Measurements from ENCODE around the gene ADARB1.
A peak's percentile ranks its signal among the peaks of the same experiment; 100 is the strongest.

ADARB1 gene

DNA sequence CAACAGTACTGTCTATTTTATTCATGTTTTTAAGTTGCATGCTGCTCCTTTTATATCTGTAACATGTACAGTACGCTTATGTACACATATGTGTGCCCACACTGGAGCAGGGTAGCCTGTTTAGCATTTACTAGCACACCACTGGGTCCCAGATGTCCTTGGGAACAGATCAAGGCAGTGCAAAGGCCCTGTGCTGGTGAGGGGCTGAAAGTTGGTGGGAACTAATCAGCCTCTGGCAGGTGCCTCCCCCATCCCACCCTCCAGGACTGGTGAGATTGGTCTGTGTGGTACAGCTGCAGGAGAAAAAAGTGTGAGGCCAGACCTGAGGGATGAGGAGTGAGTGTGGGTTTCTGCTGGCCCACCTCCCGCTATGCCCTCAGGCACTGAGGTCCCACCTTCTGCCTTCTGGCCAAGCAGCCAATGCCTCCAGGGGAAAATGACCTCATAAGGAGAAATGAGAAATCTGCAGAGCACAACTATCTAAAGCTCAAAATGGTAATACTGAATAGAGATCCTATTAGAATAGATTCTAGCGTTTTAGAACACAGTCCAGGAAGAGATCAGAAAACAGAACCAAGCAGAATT lies 154.4 kb downstream of the ADARB1 start:
- H3K4me3 ChIP-seq (replicated peaks; ENCODE audit: low read depth, low read length), result no peak overlapping the region
- no peak for DNase-seq (ENCODE audit: extremely low read depth, insufficient read length)
- TF ChIP-seq, protein P1, sequence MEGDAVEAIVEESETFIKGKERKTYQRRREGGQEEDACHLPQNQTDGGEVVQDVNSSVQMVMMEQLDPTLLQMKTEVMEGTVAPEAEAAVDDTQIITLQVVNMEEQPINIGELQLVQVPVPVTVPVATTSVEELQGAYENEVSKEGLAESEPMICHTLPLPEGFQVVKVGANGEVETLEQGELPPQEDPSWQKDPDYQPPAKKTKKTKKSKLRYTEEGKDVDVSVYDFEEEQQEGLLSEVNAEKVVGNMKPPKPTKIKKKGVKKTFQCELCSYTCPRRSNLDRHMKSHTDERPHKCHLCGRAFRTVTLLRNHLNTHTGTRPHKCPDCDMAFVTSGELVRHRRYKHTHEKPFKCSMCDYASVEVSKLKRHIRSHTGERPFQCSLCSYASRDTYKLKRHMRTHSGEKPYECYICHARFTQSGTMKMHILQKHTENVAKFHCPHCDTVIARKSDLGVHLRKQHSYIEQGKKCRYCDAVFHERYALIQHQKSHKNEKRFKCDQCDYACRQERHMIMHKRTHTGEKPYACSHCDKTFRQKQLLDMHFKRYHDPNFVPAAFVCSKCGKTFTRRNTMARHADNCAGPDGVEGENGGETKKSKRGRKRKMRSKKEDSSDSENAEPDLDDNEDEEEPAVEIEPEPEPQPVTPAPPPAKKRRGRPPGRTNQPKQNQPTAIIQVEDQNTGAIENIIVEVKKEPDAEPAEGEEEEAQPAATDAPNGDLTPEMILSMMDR (IDR thresholded peaks at IDR 0.05; ENCODE audit: insufficient read depth, low read length, poor library complexity, severe bottlenecking), result no peak
- H3K27me3 ChIP-seq (replicated peaks; ENCODE audit: control insufficient read depth, insufficient read depth, low read length), result no peaks in the 10 kb centered on the region; the same call in 1 of the 2 replicates
- H3K36me3 ChIP-seq (ENCODE audit: control insufficient read depth, insufficient read depth, low read length), result no peaks in the 10 kb centered on the region

DNA sequence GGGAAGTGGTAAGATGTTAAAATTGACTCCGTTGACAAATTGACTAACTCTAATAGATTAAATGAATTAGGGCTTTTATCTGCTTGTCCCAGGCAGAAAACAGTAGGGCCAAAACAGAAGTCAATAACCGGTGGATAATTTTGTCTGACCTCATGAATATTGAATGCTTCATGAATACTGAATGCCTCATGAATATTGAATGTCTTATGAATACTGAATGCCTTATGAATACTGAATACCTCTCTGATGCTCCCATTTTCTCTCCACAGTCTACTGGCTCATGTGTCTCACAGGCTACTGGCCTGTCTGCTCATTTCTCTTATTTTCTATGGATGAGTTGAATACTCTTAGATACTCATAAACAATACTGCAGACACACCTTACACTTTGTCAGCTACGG lies 157.3 kb downstream of the ADARB1 start:
- no peak overlapping the region for H3K4me3 ChIP-seq (replicated peaks; ENCODE audit: low read depth, low read length)
- TF ChIP-seq, protein P1 (IDR thresholded peaks at IDR 0.05; ENCODE audit: insufficient read depth, low read length, poor library complexity, severe bottlenecking), result no peak
- no peak for DNase-seq (ENCODE audit: extremely low read depth, insufficient read length)
- no peaks in the 10 kb centered on the region for H3K36me3 ChIP-seq (ENCODE audit: control insufficient read depth, insufficient read depth, low read length)
- no peaks in the 10 kb centered on the region for H3K27me3 ChIP-seq (replicated peaks; ENCODE audit: control insufficient read depth, insufficient read depth, low read length)

DNA sequence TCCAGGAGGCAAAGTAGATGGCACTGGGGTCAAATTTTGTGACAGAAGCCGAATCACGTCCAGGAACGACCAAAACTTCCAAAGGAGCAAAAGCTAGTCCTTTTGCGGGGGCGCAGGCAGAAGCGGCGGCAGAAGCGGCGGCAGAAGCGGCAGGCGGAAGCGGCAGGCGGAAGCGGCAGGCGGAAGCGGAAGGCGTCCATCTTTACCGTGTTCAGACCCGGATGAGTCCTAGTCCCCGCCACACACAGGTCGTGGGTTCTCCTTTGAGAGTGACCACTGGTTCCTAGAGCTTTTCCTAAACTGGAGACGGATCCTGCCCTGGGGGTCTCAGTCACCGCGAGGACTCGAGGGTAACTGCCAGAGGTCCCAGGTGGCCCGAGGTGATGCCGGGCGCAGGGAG lies 159.7 kb downstream of the ADARB1 start:
- DNase-seq (ENCODE audit: extremely low read depth, insufficient read length), result no peak
- Histone ChIP-seq H3K27me3 (replicated peaks; ENCODE audit: control insufficient read depth, insufficient read depth, low read length) (no peaks in the 10 kb centered on the region), H3K36me3 (ENCODE audit: control insufficient read depth, insufficient read depth, low read length) (no peaks in the 10 kb centered on the region), H3K4me3 (replicated peaks; ENCODE audit: low read depth, low read length) (no peak overlapping the region)
- TF ChIP-seq, protein P1 (IDR thresholded peaks at IDR 0.05; ENCODE audit: insufficient read depth, low read length, poor library complexity, severe bottlenecking), result no peak

DNA sequence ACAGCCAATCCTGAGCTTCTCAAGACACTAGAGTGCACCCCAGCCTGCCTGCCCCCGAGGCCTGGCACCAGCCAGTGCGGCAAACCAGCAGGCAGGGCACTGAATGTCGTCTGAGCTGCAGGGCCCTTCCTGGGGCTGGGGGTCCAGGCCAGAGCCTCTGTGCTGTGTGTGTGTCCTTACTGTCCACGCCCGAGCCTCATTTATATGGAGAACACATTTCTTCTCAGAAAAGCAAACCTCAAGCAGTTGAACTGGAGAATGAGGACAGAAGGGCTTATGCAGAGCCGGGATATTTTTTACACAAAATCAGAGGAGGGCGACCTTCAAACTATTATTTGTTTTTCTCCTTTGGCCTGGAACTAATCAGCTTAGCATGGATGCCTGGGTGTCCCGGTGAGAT lies 160.6 kb downstream of the ADARB1 start:
- H3K4me3 ChIP-seq (replicated peaks; ENCODE audit: low read depth, low read length), result no peak overlapping the region
- no peaks in the 10 kb centered on the region for H3K36me3 ChIP-seq (ENCODE audit: control insufficient read depth, insufficient read depth, low read length)
- no peak for DNase-seq (ENCODE audit: extremely low read depth, insufficient read length)
- TF ChIP-seq, protein P1 (IDR thresholded peaks at IDR 0.05; ENCODE audit: insufficient read depth, low read length, poor library complexity, severe bottlenecking), result no peak
- H3K27me3 ChIP-seq (replicated peaks; ENCODE audit: control insufficient read depth, insufficient read depth, low read length), result no peaks in the 10 kb centered on the region

DNA sequence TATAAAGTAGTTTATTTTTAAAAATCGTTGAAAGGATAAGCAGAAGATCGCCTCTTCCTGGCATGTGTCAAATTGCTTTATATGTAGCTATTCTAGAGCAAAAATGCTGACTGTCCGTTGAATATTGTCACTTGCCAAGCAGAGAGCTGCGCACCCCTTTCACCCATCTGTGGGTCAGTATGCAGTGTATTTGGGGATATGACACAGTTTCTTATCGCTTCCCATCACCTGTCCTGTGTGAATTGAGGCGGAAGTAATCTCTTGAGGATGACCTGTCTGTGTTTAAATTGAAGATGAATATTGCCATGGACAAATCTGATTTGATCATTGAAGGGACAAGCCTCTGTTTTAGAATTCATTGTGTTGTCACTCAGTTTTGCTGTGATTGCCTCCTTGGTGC lies 161.1 kb downstream of the ADARB1 start:
- no peak for DNase-seq (ENCODE audit: extremely low read depth, insufficient read length)
- no peak overlapping the region for H3K4me3 ChIP-seq (replicated peaks; ENCODE audit: low read depth, low read length)
- no peaks in the 10 kb centered on the region for H3K36me3 ChIP-seq (ENCODE audit: control insufficient read depth, insufficient read depth, low read length)
- H3K27me3 ChIP-seq (replicated peaks; ENCODE audit: control insufficient read depth, insufficient read depth, low read length), result no peaks in the 10 kb centered on the region
- TF ChIP-seq, protein P1 (IDR thresholded peaks at IDR 0.05; ENCODE audit: insufficient read depth, low read length, poor library complexity, severe bottlenecking), result no peak

DNA sequence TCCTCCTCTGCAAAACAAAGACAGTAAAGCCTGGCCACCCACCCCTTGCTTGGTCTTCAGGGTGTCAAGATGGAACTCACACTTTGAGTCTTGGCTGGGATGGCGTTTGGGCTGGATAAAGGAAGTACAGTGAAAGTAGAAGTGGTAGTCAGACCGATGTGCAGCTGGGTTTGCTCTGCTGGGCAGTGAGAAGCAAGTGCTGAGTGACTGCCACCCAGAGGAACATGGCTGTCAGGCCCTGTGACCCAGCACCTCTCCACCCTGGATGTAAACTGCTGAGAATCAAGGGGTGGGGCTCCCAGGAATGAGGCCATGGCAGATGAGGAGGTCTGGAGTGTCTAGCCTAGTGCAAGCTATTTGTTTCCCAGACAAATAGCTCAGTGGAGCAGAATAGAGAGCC lies 162.1 kb downstream of the ADARB1 start:
- Histone ChIP-seq H3K36me3 (ENCODE audit: control insufficient read depth, insufficient read depth, low read length) (no peaks in the 10 kb centered on the region), H3K4me3 (replicated peaks; ENCODE audit: low read depth, low read length) (no peak overlapping the region), H3K27me3 (replicated peaks; ENCODE audit: control insufficient read depth, insufficient read depth, low read length) (no peaks in the 10 kb centered on the region)
- TF ChIP-seq, protein P1 (IDR thresholded peaks at IDR 0.05; ENCODE audit: insufficient read depth, low read length, poor library complexity, severe bottlenecking), result peak; percentile 16
- no peak for DNase-seq (ENCODE audit: extremely low read depth, insufficient read length)
